Pancreas (tissue), 10 donors: ENCODE measurements around the gene DLL4. TPM values are rescaled to one million over a fixed set of nuclear protein-coding genes. Genes with fewer than 3 reads are reported as not detected.

Experiments used
- ATAC-seq, 4 donors: fragments of 200-7000 bp; cut with Tn5 transposase; one replicate each; pipeline versions ENCODE4 v1.8.0 to v1.9.1; 2020; ENCODE audit warnings: mild to moderate bottlenecking in 4 of 4, moderate library complexity in 4 of 4
- DNase-seq, 6 donors: peaks; one replicate each; pipeline ENCODE4 v3.0.0-alpha.2; 2020
- FAIRE-seq: peaks from 2 replicates; lab custom pipeline; 2012; peaks lifted over from hg19 to GRCh38; lab: Jason Lieb, UNC
- H3K27ac ChIP-seq, 4 donors: fragments of 200-600 bp; sonication (generic); 1 replicate in 3 of 4; 2 replicates in 1 of 4; pipeline versions ENCODE4 v1.5.0 to v1.8.0; 2020
- H3K27me3 ChIP-seq, 4 donors: fragments of 200-600 bp; one replicate each; pipeline ENCODE4 v1.8.0; 2021
- H3K36me3 ChIP-seq, 3 donors: fragments of 200-600 bp; sonication (generic) in 1 of 3; one replicate each; pipeline versions ENCODE4 v1.5.0 to v1.8.0; 2020 to 2021
- H3K4me1 ChIP-seq, 3 donors: fragments of 200-600 bp; one replicate each; pipeline ENCODE4 v1.8.0; 2021
- H3K4me3 ChIP-seq, 4 donors: fragments of 200-600 bp; sonication (generic) in 2 of 4; one replicate each; pipeline versions ENCODE4 v1.5.0 to v1.8.0; 2020 to 2021
- H3K9me3 ChIP-seq, 4 donors: fragments of 200-600 bp; one replicate each; pipeline ENCODE4 v1.8.0; 2021
- CTCF ChIP-seq, 4 donors: fragments of 200-600 bp; sonication (generic) in 3 of 4; IDR thresholded peaks; one replicate each; pipeline versions ENCODE4 v1.5.0 to v1.8.0; 2021; ENCODE audit warnings: antibody characterized with exemption in 4 of 4
- WGBS, 2 donors: extraction: QIAGEN DNeasy Blood & Tissue Kit; methylation state at CpG; one replicate each; pipeline ENCODE4 v1.1.7; 2013; 5-methylcytosine and 5-hydroxymethylcytosine counted together
- intact Hi-C, 3 donors: fragments of 100-400 bp; cut with DNase I; formaldehyde crosslinking; loops; one replicate each; pipeline versions ENCODE4 v1.11.1 to v1.14.2; 2022
- polyA plus RNA-seq, 2 donors: library from polyadenylated mRNA; stranded (reverse); fragments of 200-250 nt; gene quantifications; one replicate each; pipeline ENCODE4 v1.2.3, GENCODE V29; 2013
- total RNA-seq, 6 donors: library from RNA; stranded (reverse); fragmentation: NEBNext Ultra II Directional in 4 of 6; extraction: Animal tissue kit (Norgen Biotek cat#: 25700) in 4 of 6; gene quantifications; one replicate each; pipeline versions ENCODE4 v1.2.1 to v1.2.4, GENCODE V29; 2021 to 2023
- donor health status: healthy with polysubstance abuse.
- donor health status: DM: no; HTN: no; CAD: no; lungs with moderate emphysema.
- donor health status: DM: no; HTN: no; CAD: no.
- donor health status: control.
- donor health status: control.
- donor health status: Bipolar disorder and iron deficiency.
- donor health status: DM: yes; HTN: yes; CAD: no.
- donor health status: DM: no; HTN: no; CAD: no.
- donor health status: DM: no; HTN: no; CAD: no.
- donor health status: DM: yes; HTN: yes; CAD: no.

The DLL4 gene
- total and polyA plus RNA-seq, 8 donors: 1.3 to 4.8 (median 2.3) TPM

GRCh38 chr15:40900256-40901052, 28.7 kb upstream of the DLL4 start:
- WGBS, 2 donors: 90 to 91% methylated on average over 36 of the region's 36 CpGs
- H3K4me3 ChIP-seq: no peak overlapping the region
- no peaks in the 10 kb centered on the region for H3K9me3 ChIP-seq
- intact Hi-C loops: loop anchor here in 2 of 3 donors (5.0 to 10.0 kb wide), 3 partner anchors 114 to 424 kb away; no protein-coding TSS in a partner anchor
- TF ChIP-seq CTCF (IDR thresholded peaks at IDR 0.05): no peak
- no peak overlapping the region for H3K27ac ChIP-seq
- DNase-seq (peak in 1 of 6 donors; percentile 79), ATAC-seq (no peak), FAIRE-seq (no peak)
- peaks cover 0 to 36% (median 12%) of the 10 kb centered on the region in 3 donors for H3K36me3 ChIP-seq
- H3K4me1 ChIP-seq: peaks cover 0 to 13% (median 0%) of the 10 kb centered on the region in 3 donors
- no peaks in the 10 kb centered on the region for H3K27me3 ChIP-seq

- 77 to 79% methylated on average over 5 of the region's 5 CpGs for WGBS, 2 donors
- no peaks in the 10 kb centered on the region for H3K9me3 ChIP-seq
- H3K4me3 ChIP-seq: no peak overlapping the region
- no peaks in the 10 kb centered on the region for H3K27me3 ChIP-seq
- FAIRE-seq (no peak), ATAC-seq (no peak), DNase-seq (no peak)
- no peak overlapping the region for H3K27ac ChIP-seq
- intact Hi-C loops: loop anchor here in 2 of 3 donors (5.0 to 10.0 kb wide), 3 partner anchors 114 to 424 kb away; no protein-coding TSS in a partner anchor
- peaks cover 0 to 12% (median 0%) of the 10 kb centered on the region in 3 donors for H3K4me1 ChIP-seq
- no peak for TF ChIP-seq CTCF (IDR thresholded peaks at IDR 0.05)
- H3K36me3 ChIP-seq: peaks cover 0 to 36% (median 12%) of the 10 kb centered on the region in 3 donors
Measured at GRCh38 chr15:40901053-40901443, 28.1 kb upstream of the DLL4 start.

GRCh38 chr15:40902605-40903561, 26.3 kb upstream of the DLL4 start:
- H3K4me3 ChIP-seq: no peak overlapping the region
- ATAC-seq: no peak

More at GRCh38 chr15:40902605-40903561, 26.3 kb upstream of the DLL4 start:
- no peak for TF ChIP-seq CTCF (IDR thresholded peaks at IDR 0.05)
- no peak overlapping the region for H3K27ac ChIP-seq
- WGBS, 2 donors: 83 to 84% methylated on average over 33 of the region's 33 CpGs
- FAIRE-seq (no peak), DNase-seq (peak in 2 of 6 donors; percentile 52 to 70)
- H3K36me3 ChIP-seq: peaks cover 0 to 36% (median 12%) of the 10 kb centered on the region in 3 donors
- no peaks in the 10 kb centered on the region for H3K27me3 ChIP-seq
- intact Hi-C loops: loop anchor here in 2 of 3 donors (5.0 to 10.0 kb wide), 3 partner anchors 112 to 422 kb away; no protein-coding TSS in a partner anchor
- no peaks in the 10 kb centered on the region for H3K9me3 ChIP-seq
- H3K4me1 ChIP-seq: peaks cover 6 to 19% (median 11%) of the 10 kb centered on the region in 3 donors
